ENCODE results near the gene ZNF555.

The ZNF555 gene

DNA sequence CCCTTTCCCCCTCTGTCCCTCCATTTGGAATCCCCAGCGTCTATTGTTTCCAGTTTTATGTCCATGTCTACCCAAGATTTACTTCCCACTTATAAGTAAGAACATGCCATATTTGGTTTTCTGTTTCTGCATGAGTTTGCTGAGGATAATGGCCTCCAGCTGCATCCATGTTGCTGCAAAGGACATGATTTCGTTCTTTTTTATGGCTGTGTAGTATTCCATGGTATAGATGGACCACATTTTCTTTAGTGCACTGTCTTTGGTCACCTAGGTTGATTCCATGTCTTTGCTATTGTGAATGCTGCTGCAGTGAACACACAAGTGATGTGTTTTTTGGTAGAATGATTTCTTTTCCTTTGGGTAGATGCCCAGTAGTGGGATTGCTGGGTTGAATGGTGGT, 3.8 kb downstream of the ZNF555 start:
- TF ChIP-seq, protein P1, sequence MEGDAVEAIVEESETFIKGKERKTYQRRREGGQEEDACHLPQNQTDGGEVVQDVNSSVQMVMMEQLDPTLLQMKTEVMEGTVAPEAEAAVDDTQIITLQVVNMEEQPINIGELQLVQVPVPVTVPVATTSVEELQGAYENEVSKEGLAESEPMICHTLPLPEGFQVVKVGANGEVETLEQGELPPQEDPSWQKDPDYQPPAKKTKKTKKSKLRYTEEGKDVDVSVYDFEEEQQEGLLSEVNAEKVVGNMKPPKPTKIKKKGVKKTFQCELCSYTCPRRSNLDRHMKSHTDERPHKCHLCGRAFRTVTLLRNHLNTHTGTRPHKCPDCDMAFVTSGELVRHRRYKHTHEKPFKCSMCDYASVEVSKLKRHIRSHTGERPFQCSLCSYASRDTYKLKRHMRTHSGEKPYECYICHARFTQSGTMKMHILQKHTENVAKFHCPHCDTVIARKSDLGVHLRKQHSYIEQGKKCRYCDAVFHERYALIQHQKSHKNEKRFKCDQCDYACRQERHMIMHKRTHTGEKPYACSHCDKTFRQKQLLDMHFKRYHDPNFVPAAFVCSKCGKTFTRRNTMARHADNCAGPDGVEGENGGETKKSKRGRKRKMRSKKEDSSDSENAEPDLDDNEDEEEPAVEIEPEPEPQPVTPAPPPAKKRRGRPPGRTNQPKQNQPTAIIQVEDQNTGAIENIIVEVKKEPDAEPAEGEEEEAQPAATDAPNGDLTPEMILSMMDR (conservative IDR thresholded peaks at IDR 0.05) = no peak
- H3K27ac ChIP-seq = no peak overlapping the region

DNA sequence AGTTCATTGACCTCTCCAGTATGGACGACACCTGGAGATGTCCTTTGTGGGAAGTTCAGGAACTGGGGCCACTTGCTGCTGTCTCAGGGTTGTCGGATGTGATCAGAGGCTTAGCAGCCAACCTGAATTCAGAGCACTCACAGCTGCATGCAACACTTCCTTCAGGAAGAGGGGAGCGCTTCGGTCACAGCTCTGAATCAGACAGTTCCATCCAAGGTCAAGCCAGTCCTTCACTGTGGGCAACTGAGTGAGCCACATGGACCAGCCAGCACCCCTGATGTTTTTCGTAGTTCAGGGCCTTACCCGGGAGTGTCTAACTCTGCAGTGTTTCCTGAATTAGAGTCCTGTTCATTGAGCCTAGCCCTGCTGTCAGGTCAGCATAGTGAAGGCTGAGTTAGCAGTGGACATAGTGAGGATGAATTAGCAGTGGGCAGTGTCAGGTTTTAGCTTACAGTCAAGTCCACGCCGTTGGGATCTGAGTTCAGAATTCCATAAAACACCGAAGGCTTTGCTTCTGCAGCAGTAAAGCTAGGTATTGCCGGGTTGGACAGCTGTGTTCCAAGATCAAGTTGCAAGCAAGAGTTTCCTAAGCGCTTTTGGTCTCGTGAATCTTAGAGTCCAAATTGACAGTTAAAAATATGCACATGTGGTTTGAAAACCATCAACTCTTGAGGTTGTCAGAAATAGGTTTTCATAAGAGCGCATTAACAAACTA, 5.1 kb downstream of the ZNF555 start:
- TF ChIP-seq, protein P1 (conservative IDR thresholded peaks at IDR 0.05) = no peak
- no peak overlapping the region for H3K27ac ChIP-seq

DNA sequence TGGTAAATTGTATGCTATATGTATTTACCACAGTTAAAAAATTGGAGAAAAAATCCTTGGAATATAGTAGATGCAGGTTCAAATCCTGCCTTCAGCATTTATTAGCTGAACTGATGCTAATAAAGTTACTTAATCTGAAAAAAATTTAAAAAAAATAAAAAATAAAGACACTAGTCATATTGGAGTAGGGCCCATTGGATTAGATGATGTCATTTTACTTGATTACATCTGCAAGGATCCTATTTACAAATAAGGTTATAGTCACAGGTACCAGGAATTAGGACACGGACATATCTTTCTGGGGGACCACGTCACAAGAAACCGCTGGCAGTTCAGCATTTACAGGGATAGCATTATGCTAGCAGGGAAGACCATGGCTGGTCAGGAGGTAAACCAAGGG, 6.2 kb downstream of the ZNF555 start:
- no peak overlapping the region for H3K27ac ChIP-seq
- TF ChIP-seq, protein P1 (conservative IDR thresholded peaks at IDR 0.05) = no peak

DNA sequence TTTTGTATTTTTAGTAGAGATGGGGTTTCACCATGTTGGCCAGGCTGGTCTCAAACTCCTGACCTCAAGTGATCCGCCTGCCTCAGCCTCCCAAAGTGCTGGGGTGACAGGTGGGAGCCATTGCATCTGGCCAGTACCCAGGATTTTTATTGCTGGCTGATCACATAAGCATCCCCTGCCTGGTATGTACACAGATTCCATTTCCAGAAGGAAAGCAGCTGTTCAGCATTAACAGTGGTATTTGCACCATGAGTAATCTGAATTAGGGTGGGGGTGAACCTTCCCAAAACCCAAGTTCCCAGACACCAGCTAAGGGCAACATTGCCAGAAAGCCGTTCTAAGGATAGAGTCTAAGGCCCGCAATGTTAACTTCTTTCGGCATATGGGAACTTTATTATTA, 7.3 kb downstream of the ZNF555 start:
- TF ChIP-seq, protein P1 (conservative IDR thresholded peaks at IDR 0.05) = no peak
- H3K27ac ChIP-seq = no peak overlapping the region

DNA sequence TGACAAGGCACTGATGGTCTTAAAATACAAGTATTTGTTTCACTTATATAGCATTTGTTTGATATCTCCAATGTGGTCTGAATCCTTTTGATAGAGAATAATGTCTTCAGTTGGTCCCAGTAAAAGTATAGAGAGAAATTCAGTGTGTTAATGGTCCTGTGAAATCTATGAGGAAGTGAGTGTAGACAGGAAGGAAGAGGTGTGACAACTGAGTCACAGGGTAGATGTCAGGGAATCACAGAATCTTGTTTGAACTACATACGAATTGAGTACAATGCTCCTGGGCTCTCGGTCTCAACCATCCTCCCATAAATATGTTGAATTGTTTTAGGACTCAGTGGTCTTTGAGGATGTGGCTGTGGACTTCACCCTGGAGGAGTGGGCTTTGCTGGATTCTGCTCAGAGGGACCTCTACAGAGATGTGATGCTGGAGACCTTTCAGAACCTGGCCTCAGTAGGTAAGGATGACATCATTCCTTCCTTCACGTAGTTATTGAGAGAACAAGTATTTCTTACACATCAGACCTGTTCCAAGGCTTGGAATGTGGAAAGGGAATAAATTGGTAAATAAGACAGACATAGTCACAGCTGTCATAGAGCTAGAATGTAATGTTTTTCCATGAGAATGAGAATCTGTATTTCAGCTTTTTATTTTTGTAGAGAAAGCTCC, 9.1 kb downstream of the ZNF555 start:
- TF ChIP-seq, protein P1 (conservative IDR thresholded peaks at IDR 0.05) = no peak
- H3K27ac ChIP-seq = no peak overlapping the region

DNA sequence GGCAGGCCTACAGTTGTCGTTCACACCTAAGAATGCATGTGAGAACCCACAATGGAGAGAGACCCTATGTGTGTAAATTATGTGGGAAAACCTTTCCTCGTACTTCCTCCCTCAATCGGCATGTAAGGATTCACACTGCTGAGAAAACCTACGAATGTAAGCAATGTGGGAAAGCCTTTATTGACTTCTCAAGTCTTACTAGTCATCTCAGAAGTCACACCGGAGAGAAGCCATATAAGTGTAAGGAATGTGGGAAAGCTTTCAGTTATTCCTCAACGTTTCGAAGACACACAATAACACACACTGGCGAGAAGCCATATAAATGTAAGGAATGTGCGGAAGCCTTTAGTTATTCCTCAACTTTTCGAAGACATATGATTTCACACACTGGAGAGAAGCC, 11.3 kb downstream of the ZNF555 start:
- TF ChIP-seq, protein P1 (conservative IDR thresholded peaks at IDR 0.05) = no peak
- no peak overlapping the region for H3K27ac ChIP-seq

DNA sequence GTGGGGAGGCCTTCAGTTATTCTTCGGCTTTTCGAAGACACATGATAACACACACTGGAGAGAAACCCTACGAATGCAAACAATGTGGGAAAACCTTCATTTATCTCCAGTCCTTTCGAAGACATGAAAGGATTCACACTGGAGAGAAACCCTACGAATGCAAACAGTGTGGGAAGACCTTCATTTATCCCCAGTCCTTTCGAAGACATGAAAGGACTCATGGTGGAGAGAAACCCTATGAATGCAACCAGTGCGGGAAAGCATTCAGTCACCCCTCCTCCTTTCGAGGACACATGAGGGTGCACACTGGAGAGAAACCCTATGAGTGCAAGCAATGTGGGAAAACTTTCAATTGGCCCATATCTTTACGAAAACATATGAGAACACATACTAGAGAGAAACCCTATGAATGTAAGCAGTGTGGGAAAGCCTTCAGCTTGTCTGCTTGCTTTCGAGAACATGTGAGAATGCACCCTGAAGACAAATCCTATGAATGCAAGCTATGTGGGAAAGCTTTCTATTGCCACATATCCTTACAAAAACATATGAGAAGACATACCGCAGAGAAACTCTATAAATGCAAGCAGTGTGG, 11.8 kb downstream of the ZNF555 start:
- TF ChIP-seq, protein P1 (conservative IDR thresholded peaks at IDR 0.05) = no peak
- H3K27ac ChIP-seq = no peak overlapping the region

All from VCaP (cell line).